Spleen (tissue), 11 donors: ENCODE measurements around the gene PRKG1. TPM values are rescaled to one million over a fixed set of nuclear protein-coding genes. Genes with fewer than 3 reads are reported as not detected.
"Not testable (repeated sequence)": the region's sequence is repeated elsewhere in the genome, so short reads cannot be mapped to it uniquely, and the experiment has no call there.

Experiments
- DNase-seq: peaks from one replicate; pipeline ENCODE4 v3.0.0-alpha.2; 2020
- H3K27ac ChIP-seq, 8 donors: fragments of 200-600 bp; sonication (generic) in 7 of 8; 1 replicate in 4 of 8; 2 replicates in 4 of 8; pipeline versions ENCODE4 v1.5.0 to v1.8.0; 2016 to 2021; ENCODE audit warnings: inconsistent platforms in 4 of 8, mild to moderate bottlenecking in 4 of 8, moderate library complexity in 1 of 8
- H3K27me3 ChIP-seq, 7 donors: fragments of 200-600 bp; sonication (generic) in 6 of 7; replicated peaks in 1 of 7; 1 replicate in 4 of 7; 2 replicates in 3 of 7; pipeline versions ENCODE4 v1.5.0 to v1.8.0; 2016 to 2021; ENCODE audit warnings: inconsistent platforms in 3 of 7, mild to moderate bottlenecking in 1 of 7
- H3K36me3 ChIP-seq, 6 donors: fragments of 200-600 bp; sonication (generic) in 5 of 6; 1 replicate in 4 of 6; 2 replicates in 2 of 6; pipeline versions ENCODE4 v1.5.0 to v1.8.0; 2016 to 2021; ENCODE audit warnings: inconsistent platforms in 2 of 6
- H3K4me1 ChIP-seq, 6 donors: fragments of 200-600 bp; sonication (generic) in 5 of 6; 1 replicate in 3 of 6; 2 replicates in 3 of 6; pipeline versions ENCODE4 v1.5.0 to v1.8.0; 2016 to 2021; ENCODE audit warnings: inconsistent platforms in 3 of 6
- H3K4me3 ChIP-seq, 8 donors: fragments of 200-600 bp; sonication (generic) in 7 of 8; 1 replicate in 4 of 8; 2 replicates in 4 of 8; pipeline versions ENCODE4 v1.5.0 to v1.8.0; 2016 to 2021; ENCODE audit warnings: inconsistent platforms in 4 of 8, mild to moderate bottlenecking in 4 of 8, moderate library complexity in 2 of 8
- H3K9me3 ChIP-seq, 8 donors: fragments of 200-600 bp; sonication (generic) in 7 of 8; 1 replicate in 4 of 8; 2 replicates in 4 of 8; pipeline versions ENCODE4 v1.5.0 to v1.8.0; 2016 to 2021; ENCODE audit warnings: inconsistent platforms in 4 of 8
- POLR2A ChIP-seq, 3 donors: fragments of 450-650 bp; IDR thresholded peaks; one replicate each; pipeline ENCODE4 v1.5.1; 2017; ENCODE audit warnings: antibody characterized with exemption in 3 of 3, mild to moderate bottlenecking in 1 of 3
- POLR2AphosphoS5 ChIP-seq, 3 donors: sonication (generic); formaldehyde crosslinking; IDR thresholded peaks; one replicate each; pipeline ENCODE4 v1.5.1; 2017; ENCODE audit warnings: antibody characterized with exemption in 3 of 3
- WGBS, 5 donors: extraction: QIAGEN DNeasy Blood & Tissue Kit in 3 of 5; methylation state at CpG; one replicate each; pipeline versions ENCODE4 v1.1.5 to v1.1.7; 2013 to 2018; 5-methylcytosine and 5-hydroxymethylcytosine counted together
- intact Hi-C: fragments of 100-400 bp; cut with DNase I; formaldehyde crosslinking; loops from one replicate; pipeline ENCODE4 v1.15.0; 2023; ENCODE audit warnings: low total_unique reads
- polyA plus RNA-seq, 3 donors: library from polyadenylated mRNA; stranded (reverse); fragments of 200-250 nt; gene quantifications; one replicate each; pipeline ENCODE4 v1.2.1, GENCODE V29; 2013
- total RNA-seq, 7 donors: library from RNA; depleted of rRNA in 3 of 7; stranded (reverse); fragments of >200 nt in 3 of 7; fragmentation: NEBNext Ultra II Directional in 4 of 7; extraction: Animal tissue kit (Norgen Biotek cat#: 25700) in 4 of 7; gene quantifications; one replicate each; pipeline versions ENCODE4 v1.1.0 to v1.2.1, GENCODE V29; 2016 to 2021
- TF ChIP-seq, protein P1 (sequence below), 11 experiments: fragments of 200-600 bp in 7 of 11; fragments of 450-650 bp in 4 of 11; sonication (generic) in 4 of 11; IDR thresholded peaks in 8 of 11; conservative IDR thresholded peaks in 3 of 11; 1 replicate in 7 of 11; 2 replicates in 4 of 11; pipeline versions ENCODE4 v1.4.0 to v1.8.0; 2016 to 2021; ENCODE audit warnings: antibody characterized with exemption in 11 of 11, inconsistent platforms in 4 of 11, mild to moderate bottlenecking in 1 of 11
- donor health status: healthy with polysubstance abuse.
- donor health status: DM: no; HTN: no; CAD: no; lungs with moderate emphysema.
- donor health status: DM: no; HTN: no; CAD: no.
- donor health status: Bipolar disorder and iron deficiency.
- donor health status: healthy.
- donor health status: DM: no; HTN: no; CAD: no.
- donor health status: DM: yes; HTN: yes; CAD: no.

Gene PRKG1
- total and polyA plus RNA-seq, 10 donors = 0.65 to 10.5 (median 7.2) TPM

DNA sequence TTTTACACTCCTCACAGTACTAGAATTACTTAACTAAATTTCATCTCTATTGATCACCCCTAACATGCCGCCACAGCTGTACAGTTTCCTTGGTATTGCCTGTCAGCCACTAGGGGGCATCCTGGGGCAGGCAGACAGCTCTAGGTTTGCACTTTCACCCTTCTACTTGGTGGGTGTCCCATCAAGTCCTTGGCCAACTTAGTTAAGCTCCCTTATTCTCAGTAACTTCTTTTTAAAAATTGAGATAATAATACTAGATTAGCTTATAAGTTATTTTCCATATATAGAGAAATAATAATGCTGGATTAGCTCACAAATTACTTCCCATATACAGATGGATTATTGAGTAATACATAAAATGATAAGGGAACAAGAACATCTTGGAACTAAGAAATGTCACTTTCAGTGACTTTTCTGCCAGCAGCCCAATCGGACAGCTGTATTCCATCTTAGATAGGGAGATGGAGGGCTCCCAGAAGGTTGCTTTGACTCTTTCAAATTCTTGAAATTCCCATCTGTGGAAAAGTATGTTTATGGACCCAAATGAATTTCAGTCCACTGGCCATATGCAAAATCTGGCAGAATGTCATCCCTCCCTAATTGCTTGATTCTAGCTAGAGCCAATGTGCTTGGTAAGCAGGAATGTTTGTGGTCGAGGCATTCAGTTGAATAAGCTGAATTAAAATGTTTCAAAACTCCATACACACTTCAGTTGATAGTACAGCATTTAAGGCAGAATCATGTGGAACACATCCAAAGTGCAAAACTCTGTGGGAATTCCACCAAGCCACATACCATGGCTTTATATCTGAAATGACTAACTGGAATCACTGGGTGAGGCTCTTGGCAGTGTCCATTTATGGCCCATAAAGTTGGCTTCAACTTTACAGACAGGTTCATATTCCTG is 315.4 kb downstream of the PRKG1 start:
- intact Hi-C loops = loop anchor here (5.0 kb wide), 1 partner anchor 573 kb away; no protein-coding TSS in a partner anchor
- no peaks in the 10 kb centered on the region for H3K9me3 ChIP-seq
- H3K4me3 ChIP-seq = no peak overlapping the region
- H3K27ac ChIP-seq = peak overlapping the region in 1 of 8 donors; percentile 23
- no peaks in the 10 kb centered on the region for H3K36me3 ChIP-seq
- DNase-seq = no peak
- no peaks in the 10 kb centered on the region for H3K4me1 ChIP-seq
- TF ChIP-seq, protein P1, sequence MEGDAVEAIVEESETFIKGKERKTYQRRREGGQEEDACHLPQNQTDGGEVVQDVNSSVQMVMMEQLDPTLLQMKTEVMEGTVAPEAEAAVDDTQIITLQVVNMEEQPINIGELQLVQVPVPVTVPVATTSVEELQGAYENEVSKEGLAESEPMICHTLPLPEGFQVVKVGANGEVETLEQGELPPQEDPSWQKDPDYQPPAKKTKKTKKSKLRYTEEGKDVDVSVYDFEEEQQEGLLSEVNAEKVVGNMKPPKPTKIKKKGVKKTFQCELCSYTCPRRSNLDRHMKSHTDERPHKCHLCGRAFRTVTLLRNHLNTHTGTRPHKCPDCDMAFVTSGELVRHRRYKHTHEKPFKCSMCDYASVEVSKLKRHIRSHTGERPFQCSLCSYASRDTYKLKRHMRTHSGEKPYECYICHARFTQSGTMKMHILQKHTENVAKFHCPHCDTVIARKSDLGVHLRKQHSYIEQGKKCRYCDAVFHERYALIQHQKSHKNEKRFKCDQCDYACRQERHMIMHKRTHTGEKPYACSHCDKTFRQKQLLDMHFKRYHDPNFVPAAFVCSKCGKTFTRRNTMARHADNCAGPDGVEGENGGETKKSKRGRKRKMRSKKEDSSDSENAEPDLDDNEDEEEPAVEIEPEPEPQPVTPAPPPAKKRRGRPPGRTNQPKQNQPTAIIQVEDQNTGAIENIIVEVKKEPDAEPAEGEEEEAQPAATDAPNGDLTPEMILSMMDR (IDR thresholded peaks at IDR 0.05 in 8 of 11, conservative IDR thresholded peaks at IDR 0.05 in 3 of 11) = peak in 8 of 11 experiments; percentile 32 to 70 (median 60)
- TF ChIP-seq POLR2AphosphoS5 (IDR thresholded peaks at IDR 0.05) (no peak), POLR2A (IDR thresholded peaks at IDR 0.05) (no peak)
- WGBS, 5 donors = 66 to 89% (median 74%) methylated on average over 3 of the region's 3 CpGs
- no peaks in the 10 kb centered on the region for H3K27me3 ChIP-seq

DNA sequence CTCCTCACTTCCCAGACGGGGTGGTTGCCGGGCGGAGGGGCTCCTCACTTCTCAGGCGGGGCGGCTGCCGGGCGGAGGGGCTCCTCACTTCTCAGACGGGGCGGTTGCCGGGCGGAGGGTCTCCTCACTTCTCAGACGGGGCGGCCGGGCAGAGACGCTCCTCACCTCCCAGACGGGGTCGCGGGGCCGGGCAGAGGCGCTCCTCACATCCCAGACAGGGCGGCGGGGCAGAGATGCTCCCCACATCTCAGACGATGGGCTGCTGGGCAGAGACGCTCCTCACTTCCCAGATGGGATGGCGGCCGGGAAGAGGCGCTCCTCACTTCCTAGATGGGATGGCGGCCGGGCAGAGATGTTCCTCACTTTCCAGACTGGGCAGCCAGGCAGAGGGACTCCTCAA is 318.7 kb downstream of the PRKG1 start:
- H3K4me3 ChIP-seq, H3K4me1 ChIP-seq, H3K27me3 ChIP-seq, DNase-seq, H3K36me3 ChIP-seq, H3K27ac ChIP-seq, H3K9me3 ChIP-seq, intact Hi-C loops: not testable (repeated sequence)
- 93 to 99% (median 96%) methylated on average over 16 to 29 of the region's 29 CpGs for WGBS, 5 donors

DNA sequence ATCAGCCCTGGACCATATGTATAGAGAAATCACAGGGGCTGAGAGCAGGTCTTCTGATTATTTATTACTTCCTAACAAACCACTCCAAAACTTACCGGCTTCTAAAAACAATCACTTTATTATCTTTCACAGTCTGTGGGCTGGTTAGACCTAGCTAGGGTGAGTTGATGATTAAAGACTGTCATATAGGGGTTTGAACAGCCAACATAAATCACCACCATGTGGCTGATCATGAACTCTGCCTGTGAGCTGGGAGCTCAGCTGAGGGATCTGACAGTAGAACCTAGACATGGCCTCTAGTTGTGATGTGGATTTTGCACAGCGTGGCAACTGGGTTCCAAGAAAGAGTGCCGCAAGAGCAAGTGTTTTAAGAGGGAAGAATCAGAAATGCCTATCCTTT is 319.8 kb downstream of the PRKG1 start:
- no peak for DNase-seq
- Histone ChIP-seq H3K9me3 (no peaks in the 10 kb centered on the region), H3K4me1 (no peaks in the 10 kb centered on the region), H3K27me3 (no peaks in the 10 kb centered on the region), H3K36me3 (no peaks in the 10 kb centered on the region), H3K27ac (no peak overlapping the region), H3K4me3 (no peak overlapping the region)
- intact Hi-C loops = no loop called here
- TF ChIP-seq POLR2A (IDR thresholded peaks at IDR 0.05) = no peak
- WGBS, 5 donors = 78 to 84% (median 81%) methylated on average over 3 of the region's 3 CpGs

DNA sequence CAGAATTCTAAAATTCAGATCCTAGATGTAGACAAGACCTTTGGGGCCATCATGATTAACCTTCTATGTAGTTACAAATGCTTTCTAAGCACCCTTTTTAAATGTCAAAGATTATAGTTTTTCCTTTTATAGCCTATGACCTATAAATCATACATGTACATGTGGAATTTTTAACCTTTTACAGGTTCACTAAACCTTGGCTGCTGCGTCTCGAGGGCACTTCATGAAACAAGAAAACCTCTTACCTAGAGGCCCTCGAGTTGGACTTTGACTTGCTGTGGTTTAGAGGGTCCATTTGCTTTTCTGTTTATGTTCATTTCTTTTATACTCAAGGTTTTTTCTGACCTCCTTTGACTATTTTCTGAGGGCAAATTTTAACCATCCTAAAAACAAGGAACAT is 323.0 kb downstream of the PRKG1 start:
- intact Hi-C loops = no loop called here

DNA sequence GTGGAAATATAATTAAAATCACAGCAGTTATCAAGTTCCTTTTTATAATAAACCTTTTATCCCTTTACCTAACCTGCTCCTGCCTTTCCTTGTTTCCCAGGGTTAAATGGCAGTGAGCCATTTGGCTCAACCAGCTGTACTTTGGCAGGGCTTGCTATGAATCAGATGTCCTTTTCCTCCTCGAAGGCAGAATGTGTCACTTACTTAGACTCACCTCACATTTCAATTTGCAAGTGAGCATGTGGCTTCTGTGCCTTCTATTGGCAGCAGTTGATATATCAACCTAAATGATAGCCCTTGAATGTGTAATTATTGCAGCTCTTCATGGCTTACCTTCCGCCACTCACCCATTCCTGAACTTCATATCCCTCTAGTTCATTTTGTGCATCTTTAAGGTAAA is 323.4 kb downstream of the PRKG1 start:
- Histone ChIP-seq H3K4me3 (no peak overlapping the region), H3K4me1 (no peaks in the 10 kb centered on the region), H3K27ac (no peak overlapping the region), H3K27me3 (no peaks in the 10 kb centered on the region), H3K9me3 (no peaks in the 10 kb centered on the region), H3K36me3 (no peaks in the 10 kb centered on the region)
- TF ChIP-seq POLR2A (IDR thresholded peaks at IDR 0.05) (no peak), POLR2AphosphoS5 (IDR thresholded peaks at IDR 0.05) (no peak)
- TF ChIP-seq, protein P1 (IDR thresholded peaks at IDR 0.05 in 8 of 11, conservative IDR thresholded peaks at IDR 0.05 in 3 of 11) = no peak
- 62 to 73% (median 66%) methylated on average over 2 of the region's 2 CpGs for WGBS, 5 donors
- no peak for DNase-seq
- intact Hi-C loops = no loop called here

More for the DNA sequence above, 323.0 kb downstream of the PRKG1 start:
- H3K27me3 ChIP-seq = no peaks in the 10 kb centered on the region
- no peaks in the 10 kb centered on the region for H3K4me1 ChIP-seq
- no peaks in the 10 kb centered on the region for H3K9me3 ChIP-seq
- H3K4me3 ChIP-seq = no peak overlapping the region
- no peak overlapping the region for H3K27ac ChIP-seq
- WGBS, 5 donors = 76 to 92% (median 90%) methylated on average over 3 of the region's 3 CpGs
- DNase-seq = no peak
- TF ChIP-seq, protein P1 (IDR thresholded peaks at IDR 0.05 in 8 of 11, conservative IDR thresholded peaks at IDR 0.05 in 3 of 11) = no peak
- TF ChIP-seq POLR2AphosphoS5 (IDR thresholded peaks at IDR 0.05) = no peak
- no peak for TF ChIP-seq POLR2A (IDR thresholded peaks at IDR 0.05)
- H3K36me3 ChIP-seq = no peaks in the 10 kb centered on the region
